T-cell (primary cell): ENCODE data around the gene TAF8. TPM values are rescaled to one million over a fixed set of nuclear protein-coding genes. Genes with fewer than 3 reads are reported as not detected.
A peak's percentile ranks its signal among the peaks of the same experiment; 100 is the strongest.
"Not testable (repeated sequence)": the region's sequence is repeated elsewhere in the genome, so short reads cannot be mapped to it uniquely, and the experiment has no call there.

Experiments used
- ATAC-seq, 4 experiments: fragments of 200-7000 bp in 3 of 4; fragments of 150-1000 bp in 1 of 4; cut with Tn5 transposase; replicated peaks in 1 of 4; 1 replicate in 3 of 4; 2 replicates in 1 of 4; pipeline ENCODE4 v1.10.0; 2021; ENCODE audit warnings: moderate library complexity in 3 of 4, mild to moderate bottlenecking in 2 of 4, moderate number of reproducible peaks in 1 of 4
- CTCF ChIA-PET, 2 donors: fragments of 300-600 bp; sonication (Branson Sonifier 250); formaldehyde crosslinking; loops; one replicate each; lab custom pipeline; 2022; ENCODE audit warnings: antibody characterized with exemption in 2 of 2; lab: Charles Lee
- POLR2A ChIA-PET, 2 donors: fragments of 300-600 bp; sonication (Branson Sonifier 250); formaldehyde crosslinking; loops; one replicate each; lab custom pipeline; 2022; ENCODE audit warnings: antibody characterized with exemption in 2 of 2; lab: Charles Lee
- DNase-seq, 35 experiments: peaks; one replicate each; pipeline versions ENCODE4 v3.0.0 to v3.0.0-alpha.2; 2013 to 2023
- H3K27ac ChIP-seq: one replicate; pipeline ENCODE4 v1.5.1; 2013; ENCODE audit warnings: low read length
- H3K27me3 ChIP-seq, 2 experiments: replicated peaks in 1 of 2; 1 replicate in 1 of 2; 2 replicates in 1 of 2; pipeline versions ENCODE4 v1.6.1 to v1.7.0; 2013; ENCODE audit warnings: low read length in 1 of 2, mixed read lengths in 1 of 2; ENCODE audit not compliant: control insufficient read depth in 2 of 2, insufficient read depth in 2 of 2; ENCODE audit errors: extremely low read depth in 1 of 2
- H3K36me3 ChIP-seq, 2 donors: 1 replicate in 1 of 2; 2 replicates in 1 of 2; pipeline versions ENCODE4 v1.6.1 to v1.7.0; 2013; ENCODE audit warnings: low read length in 1 of 2; ENCODE audit not compliant: control insufficient read depth in 2 of 2, insufficient read depth in 1 of 2; ENCODE audit errors: extremely low read depth in 1 of 2
- H3K4me1 ChIP-seq, 2 experiments: 1 replicate in 1 of 2; 2 replicates in 1 of 2; pipeline versions ENCODE4 v1.6.1 to v1.7.0; 2013; ENCODE audit warnings: low read length in 2 of 2, mixed read lengths in 1 of 2; ENCODE audit not compliant: insufficient read depth in 2 of 2, control insufficient read depth in 1 of 2; ENCODE audit errors: extremely low read depth in 1 of 2
- H3K4me3 ChIP-seq, 2 donors: 1 replicate in 1 of 2; 2 replicates in 1 of 2; pipeline versions ENCODE4 v1.5.1 to v1.7.0; 2013; ENCODE audit warnings: mild to moderate bottlenecking in 2 of 2, low read length in 1 of 2, moderate library complexity in 1 of 2; ENCODE audit not compliant: control insufficient read depth in 1 of 2; ENCODE audit errors: extremely low read depth in 1 of 2
- H3K9me3 ChIP-seq: 2 replicates; pipeline ENCODE4 v1.7.0; 2013
- H3K27ac Mint-ChIP-seq, 2 donors: one replicate each; pipeline ENCODE4 v1.8.0; 2020 to 2021; ENCODE audit warnings: mild to moderate bottlenecking in 2 of 2, mixed read lengths in 2 of 2
- H3K27me3 Mint-ChIP-seq, 2 donors: one replicate each; pipeline ENCODE4 v1.8.0; 2021 to 2022; ENCODE audit warnings: mixed read lengths in 2 of 2
- H3K36me3 Mint-ChIP-seq: one replicate; pipeline ENCODE4 v1.8.0; 2021; ENCODE audit warnings: mixed read lengths
- H3K4me1 Mint-ChIP-seq, 3 donors: one replicate each; pipeline ENCODE4 v1.8.0; 2020 to 2022; ENCODE audit warnings: mixed read lengths in 3 of 3, mild to moderate bottlenecking in 1 of 3
- H3K4me3 Mint-ChIP-seq, 3 donors: one replicate each; pipeline ENCODE4 v1.8.0; 2020 to 2022; ENCODE audit warnings: mild to moderate bottlenecking in 3 of 3, mixed read lengths in 3 of 3, moderate library complexity in 3 of 3
- H3K9me3 Mint-ChIP-seq, 3 donors: one replicate each; pipeline ENCODE4 v1.8.0; 2020 to 2022; ENCODE audit warnings: mixed read lengths in 3 of 3
- WGBS: methylation state at CpG from one replicate; pipeline ENCODE4 v1.1.5; 2013; ENCODE audit warnings: missing lambda C conversion rate; ENCODE audit not compliant: insufficient coverage; 5-methylcytosine and 5-hydroxymethylcytosine counted together
- total RNA-seq, 35 experiments: library from RNA in 6 of 35; stranded (reverse) in 6 of 35; fragments of 120-200 nt in 1 of 35; gene quantifications; one replicate each; pipeline versions ENCODE4 v1.2.1 to v1.2.4 and lab custom pipeline; 2013 to 2026

Gene TAF8
- total RNA-seq (10 to 100 TPM; 46.0 to 55.5 (median 47.6) TPM), total RNA-seq (lab: John Stamatoyannopoulos, UW) (21.9 to 105 (median 61.7) reads per million in 29 experiments)
- total RNA-seq (2013): 34.7 TPM

- Mint-ChIP-seq H3K4me3 (peak within 1 kb of the TSS; percentile 93 to 99 (median 98)), H3K36me3 (peaks cover 27% of the 10 kb centered on the region), H3K27ac (peak within 1 kb of the TSS; percentile 97 to 98), H3K9me3 (no peaks in the 10 kb centered on the region), H3K4me1 (peaks cover 59 to 71% (median 61%) of the 10 kb centered on the region in 3 donors), H3K27me3 (no peaks in the 10 kb centered on the region)
- DNase-seq: peak; percentile 76 to 93 (median 84)
- peak within 1 kb of the TSS; percentile 80 to 98 for H3K4me3 ChIP-seq
- peaks cover 0 to 30% of the 10 kb centered on the region in 2 donors for H3K36me3 ChIP-seq
- H3K27ac ChIP-seq: peak within 1 kb of the TSS; percentile 77
- peaks cover 19 to 58% of the 10 kb centered on the region in 2 experiments for H3K4me1 ChIP-seq
- ChIA-PET CTCF (interaction anchor here (0.5 to 1.8 kb wide), 16 partner anchors 10 to 522 kb away, joined by 3 to 19 read pairs (median 4); partner anchors contain the start of genes BYSL (in 1 of the 2), FRS3 (in 1 of the 2), MED20 (in 1 of the 2) and TOMM6 (in 1 of the 2)), POLR2A (interaction anchor here (0.6 to 1.4 kb wide), 6 partner anchors 11 to 718 kb away, joined by 5 to 7 read pairs (median 6); partner anchors contain the start of genes BYSL (in 1 of the 2), MED20 (in 1 of the 2) and TOMM6 (in 1 of the 2))
- H3K27me3 ChIP-seq: no peaks in the 10 kb centered on the region
- peak; percentile 62 to 69 (median 63) for ATAC-seq
- under 1% methylated on average over 49 of the region's 59 CpGs for WGBS
- no peaks in the 10 kb centered on the region for H3K9me3 ChIP-seq
Measured at GRCh38 chr6:42050297-42051267, at the start of gene TAF8. Gene TAF8 (plus strand): TSS chr6:42050524. CDS start chr6:42050542, 18 bp downstream.

GRCh38 chr6:42001506-42001905, 48.8 kb upstream of the TAF8 start:
- Mint-ChIP-seq H3K36me3 (peaks cover 18% of the 10 kb centered on the region), H3K4me1 (peaks cover 35 to 56% (median 53%) of the 10 kb centered on the region in 3 donors), H3K27me3 (no peaks in the 10 kb centered on the region), H3K9me3 (no peaks in the 10 kb centered on the region), H3K27ac (peak overlapping the region; percentile 59 to 69), H3K4me3 (peak overlapping the region in 1 of 3 donors; percentile 38)
- H3K4me1 ChIP-seq: peaks cover 0 to 34% of the 10 kb centered on the region in 2 experiments
- ChIA-PET POLR2A (interaction anchor here (0.6 to 0.7 kb wide), 5 partner anchors 11 to 815 kb away, joined by 3 to 11 read pairs (median 4); no protein-coding TSS in a partner anchor), CTCF (interaction anchor here (0.6 to 0.8 kb wide), 3 partner anchors 70 to 933 kb away, joined by 3 to 8 read pairs (median 5); partner anchors contain the start of genes BYSL (in 1 of the 2) and MED20 (in 1 of the 2))
- no peak overlapping the region for H3K27ac ChIP-seq
- H3K9me3 ChIP-seq: no peaks in the 10 kb centered on the region
- no peak for ATAC-seq
- no peak for DNase-seq
- 100% methylated on average over 2 of the region's 6 CpGs for WGBS
- no peaks in the 10 kb centered on the region for H3K27me3 ChIP-seq
- H3K4me3 ChIP-seq: no peak overlapping the region
- peaks cover 15 to 31% of the 10 kb centered on the region in 2 donors for H3K36me3 ChIP-seq

GRCh38 chr6:42003658-42004057, 46.7 kb upstream of the TAF8 start:
- H3K27ac Mint-ChIP-seq: peak overlapping the region in 1 of 2 donors; percentile 70
- CTCF ChIA-PET: interaction anchor here in 1 of 2 donors (0.7 kb wide), 2 partner anchors 19 to 575 kb away, joined by 3 to 8 read pairs; no protein-coding TSS in a partner anchor
- H3K27ac ChIP-seq, H3K27me3 ChIP-seq, H3K27me3 Mint-ChIP-seq, H3K4me3 Mint-ChIP-seq, DNase-seq, H3K9me3 Mint-ChIP-seq, POLR2A ChIA-PET, H3K4me3 ChIP-seq, ATAC-seq, H3K9me3 ChIP-seq: not testable (repeated sequence)
- WGBS: no CpG with 5 or more reads among the region's 1 CpG
- peaks cover 16% of the 10 kb centered on the region for H3K36me3 Mint-ChIP-seq
- peaks cover 44 to 64% (median 59%) of the 10 kb centered on the region in 3 donors for H3K4me1 Mint-ChIP-seq
- H3K4me1 ChIP-seq: peaks cover 12 to 44% of the 10 kb centered on the region in 2 experiments
- H3K36me3 ChIP-seq: peaks cover 8 to 22% of the 10 kb centered on the region in 2 donors

- H3K4me3 Mint-ChIP-seq: peak overlapping the region; percentile 50 to 76 (median 56)
- peak; percentile 72 to 81 (median 77) for ATAC-seq
- Histone ChIP-seq H3K4me1 (peaks cover 39 to 67% of the 10 kb centered on the region in 2 experiments), H3K27me3 (no peaks in the 10 kb centered on the region), H3K9me3 (no peaks in the 10 kb centered on the region), H3K27ac (no peak overlapping the region), H3K4me3 (no peak overlapping the region), H3K36me3 (peaks cover 8 to 29% of the 10 kb centered on the region in 2 donors)
- H3K27ac Mint-ChIP-seq: peak overlapping the region; percentile 88 to 92
- 100% methylated on average over 4 of the region's 15 CpGs for WGBS
- no peaks in the 10 kb centered on the region for H3K27me3 Mint-ChIP-seq
- ChIA-PET POLR2A (interaction anchor here (0.6 to 1.2 kb wide), 4 partner anchors 14 to 216 kb away, joined by 4 to 7 read pairs (median 4); no protein-coding TSS in a partner anchor), CTCF (interaction anchor here in 1 of 2 donors (0.6 to 0.9 kb wide), 5 partner anchors 14 to 789 kb away, joined by 3 to 11 read pairs (median 4); partner anchors contain the start of genes BYSL and MED20)
- H3K9me3 Mint-ChIP-seq: no peaks in the 10 kb centered on the region
- DNase-seq: peak in 34 of 35 experiments; percentile 26 to 73 (median 54)
- H3K4me1 Mint-ChIP-seq: peaks cover 67 to 83% (median 76%) of the 10 kb centered on the region in 3 donors
- H3K36me3 Mint-ChIP-seq: peaks cover 17% of the 10 kb centered on the region
Measured at GRCh38 chr6:42007286-42008137, 42.8 kb upstream of the TAF8 start.

- no CpG with 5 or more reads among the region's 8 CpGs for WGBS
- Mint-ChIP-seq H3K27ac (peak overlapping the region; percentile 52 to 92), H3K4me1 (peaks cover 74 to 83% (median 78%) of the 10 kb centered on the region in 3 donors), H3K36me3 (peaks cover 17% of the 10 kb centered on the region), H3K4me3 (peak overlapping the region in 2 of 3 donors; percentile 50 to 76)
- not testable (repeated sequence) for H3K9me3 ChIP-seq, H3K9me3 Mint-ChIP-seq, DNase-seq, H3K27ac ChIP-seq, H3K4me3 ChIP-seq, H3K27me3 Mint-ChIP-seq, ATAC-seq, H3K27me3 ChIP-seq
- H3K4me1 ChIP-seq: peaks cover 42 to 70% of the 10 kb centered on the region in 2 experiments
- peaks cover 8 to 35% of the 10 kb centered on the region in 2 donors for H3K36me3 ChIP-seq
- ChIA-PET CTCF (interaction anchor here in 1 of 2 donors (0.6 to 0.9 kb wide), 4 partner anchors 15 to 87 kb away, joined by 3 to 11 read pairs (median 4); partner anchors contain the start of genes BYSL and MED20), POLR2A (interaction anchor here (0.6 to 1.2 kb wide), 3 partner anchors 14 to 217 kb away, joined by 3 to 7 read pairs (median 4); no protein-coding TSS in a partner anchor)
Measured at GRCh38 chr6:42008138-42008528, 42.2 kb upstream of the TAF8 start.
